Mammary epithelial cell (primary cell): Measurements from ENCODE around the gene FRMPD2.

Experiments used
- CTCF ChIP-seq, 2 donors: IDR thresholded peaks in 1 of 2; conservative IDR thresholded peaks in 1 of 2; 2 replicates each; pipeline ENCODE4 v1.5.1; 2011 to 2012; ENCODE audit warnings: inconsistent platforms in 2 of 2, low read length in 2 of 2, mild to moderate bottlenecking in 2 of 2, control low read depth in 1 of 2, low read depth in 1 of 2; ENCODE audit not compliant: insufficient read depth in 1 of 2; ENCODE audit errors: extremely low read depth in 1 of 2
- EZH2 ChIP-seq: IDR thresholded peaks from 2 replicates; pipeline ENCODE4 v1.6.1; 2012; ENCODE audit warnings: low read length, inconsistent platforms, borderline replicate concordance

DNA sequence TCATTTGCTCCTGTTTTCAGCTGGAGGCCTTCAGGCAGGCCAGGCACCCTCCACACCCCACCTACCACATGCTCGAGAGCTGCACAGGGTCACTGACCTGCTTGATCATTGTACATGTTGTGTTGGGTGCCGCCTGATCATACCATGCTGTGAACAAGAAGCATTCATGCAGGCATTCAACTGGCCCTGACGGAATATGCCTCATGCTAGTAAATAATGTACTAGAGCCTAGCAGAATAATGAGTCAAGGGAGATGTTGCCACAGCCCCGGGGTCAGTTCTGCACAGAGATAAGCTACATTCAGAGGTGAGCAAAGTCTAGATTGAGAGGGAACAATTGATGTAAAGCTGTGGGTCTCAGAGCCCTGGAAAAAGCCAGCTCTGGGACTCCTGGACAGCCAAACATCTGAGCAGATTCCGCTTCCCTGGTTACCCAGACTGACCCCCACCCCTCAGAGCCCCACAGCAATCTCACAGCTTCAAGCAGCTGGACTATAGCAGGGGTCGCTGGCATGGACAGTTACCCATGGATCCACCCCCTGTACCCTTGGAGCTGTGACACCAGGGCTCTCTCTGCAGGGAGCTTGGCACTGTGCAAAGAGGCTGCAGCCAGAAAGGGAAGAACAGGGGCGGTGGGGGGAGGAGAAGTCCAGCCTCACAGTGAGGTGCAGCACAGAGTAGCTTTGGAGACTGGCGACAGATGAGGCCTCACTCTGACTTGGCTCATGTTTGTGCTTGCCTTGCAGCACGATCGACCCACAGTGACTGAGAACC, 86.6 kb downstream of the FRMPD2 start:
- TF ChIP-seq CTCF (conservative IDR thresholded peaks at IDR 0.05 in 1 of 2, IDR thresholded peaks at IDR 0.05 in 1 of 2; ENCODE audit: extremely low read depth in 1 of 2, insufficient read depth in 1 of 2, low read depth in 1 of 2, low read length in 2 of 2) (no peak), EZH2 (no peak)
